Activated CD4-positive, alpha-beta T cell treated with anti-CD3 and anti-CD28 coated beads, Interleukin-2, Interleukin-4, amounts not matched to agents 100 ng/mL and 50 ng/mL, durations not matched to agents 16 hours and 8 hours (primary cell): Measurements from ENCODE around the gene BMERB1.
"Not testable (repeated sequence)": the region's sequence is repeated elsewhere in the genome, so short reads cannot be mapped to it uniquely, and the experiment has no call there.

Experiments used
- DNase-seq: peaks from one replicate; pipeline ENCODE4 v3.0.0-alpha.2; 2020; ENCODE audit warnings: low spot score

BMERB1 gene

GRCh38 chr16:15559176-15559575 lies 124.8 kb downstream of the BMERB1 start:
- DNase-seq, result no peak

- DNase-seq, result no peak
Observed at GRCh38 chr16:15564604-15565339, 130.4 kb downstream of the BMERB1 start.

DNA sequence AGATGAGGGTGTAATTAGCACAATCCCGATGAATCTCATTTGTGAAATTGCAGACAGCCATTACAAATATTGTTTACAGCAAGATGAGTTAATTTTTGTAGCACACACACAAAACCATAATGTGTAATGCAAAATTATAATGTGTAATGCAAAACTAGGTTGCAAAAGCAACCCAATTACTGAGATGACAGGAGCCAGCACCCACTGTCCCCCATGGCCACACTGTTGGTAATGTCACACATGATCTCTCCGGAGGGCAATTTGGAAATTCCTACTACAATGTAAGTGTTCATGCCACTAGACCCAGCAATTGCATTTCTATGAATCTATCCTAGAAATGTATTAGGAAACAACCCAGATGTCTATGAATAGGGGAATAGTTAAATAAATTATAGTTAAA lies 131.7 kb downstream of the BMERB1 start:
- DNase-seq, result no peak

DNA sequence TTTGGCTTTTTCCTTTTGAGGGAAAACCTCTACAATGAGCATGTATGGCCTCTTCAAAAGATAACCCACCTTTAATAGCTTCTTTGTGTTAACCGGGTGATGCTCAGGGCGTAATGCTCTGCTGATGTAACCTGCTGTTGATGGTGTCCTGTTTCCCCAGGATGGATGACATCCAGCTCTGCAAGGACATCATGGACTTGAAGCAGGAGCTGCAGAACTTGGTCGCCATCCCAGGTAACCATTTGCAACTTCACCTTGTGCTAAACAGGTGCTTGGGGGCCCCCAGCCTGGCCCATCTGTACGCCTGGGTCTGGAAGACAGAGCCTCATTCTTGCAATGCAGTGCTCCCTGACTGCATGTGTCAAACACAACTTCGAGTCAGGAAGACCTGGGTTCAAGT lies 133.4 kb downstream of the BMERB1 start:
- DNase-seq, result no peak

DNA sequence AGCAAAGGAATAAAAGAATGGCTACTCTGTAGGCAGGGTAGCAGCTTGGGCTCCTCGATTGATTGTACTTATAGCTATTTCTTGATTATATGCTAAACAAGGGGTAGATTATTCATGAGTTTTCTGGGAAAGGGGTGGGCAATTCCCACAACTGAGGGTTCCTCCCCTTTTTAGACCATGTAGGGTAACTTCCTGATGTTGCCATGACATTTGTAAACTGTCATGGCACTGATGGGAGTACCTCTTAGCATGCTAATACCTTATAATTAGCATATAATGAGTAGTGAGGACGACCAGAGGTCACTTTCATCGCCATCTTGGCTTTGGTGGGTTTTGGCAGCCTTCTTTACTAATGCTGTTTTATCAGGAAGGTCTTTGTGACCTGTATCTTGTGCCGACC lies 136.3 kb downstream of the BMERB1 start:
- DNase-seq, result not testable (repeated sequence)

DNA sequence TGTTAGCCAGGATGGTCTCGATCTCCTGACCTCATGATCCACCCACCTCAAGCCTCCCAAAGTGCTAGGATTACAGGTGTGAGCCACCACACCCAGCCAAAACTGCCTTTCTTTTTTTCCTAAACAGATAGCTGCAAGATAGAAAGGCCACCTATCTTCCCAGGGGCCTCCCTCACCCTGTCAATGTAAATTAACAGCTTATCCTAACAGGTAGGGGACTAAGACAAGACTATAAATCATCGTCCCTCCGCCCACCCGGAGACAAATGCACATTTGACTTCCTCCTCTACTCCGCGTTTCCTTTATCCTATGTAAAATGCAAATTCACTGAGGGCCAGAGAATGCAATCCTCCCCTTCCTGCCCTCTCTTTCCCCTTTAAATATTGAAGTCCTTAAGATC lies 137.2 kb downstream of the BMERB1 start:
- DNase-seq, result no peak

- no peak for DNase-seq
Observed at GRCh38 chr16:15572329-15573001, 138.1 kb downstream of the BMERB1 start.

DNA sequence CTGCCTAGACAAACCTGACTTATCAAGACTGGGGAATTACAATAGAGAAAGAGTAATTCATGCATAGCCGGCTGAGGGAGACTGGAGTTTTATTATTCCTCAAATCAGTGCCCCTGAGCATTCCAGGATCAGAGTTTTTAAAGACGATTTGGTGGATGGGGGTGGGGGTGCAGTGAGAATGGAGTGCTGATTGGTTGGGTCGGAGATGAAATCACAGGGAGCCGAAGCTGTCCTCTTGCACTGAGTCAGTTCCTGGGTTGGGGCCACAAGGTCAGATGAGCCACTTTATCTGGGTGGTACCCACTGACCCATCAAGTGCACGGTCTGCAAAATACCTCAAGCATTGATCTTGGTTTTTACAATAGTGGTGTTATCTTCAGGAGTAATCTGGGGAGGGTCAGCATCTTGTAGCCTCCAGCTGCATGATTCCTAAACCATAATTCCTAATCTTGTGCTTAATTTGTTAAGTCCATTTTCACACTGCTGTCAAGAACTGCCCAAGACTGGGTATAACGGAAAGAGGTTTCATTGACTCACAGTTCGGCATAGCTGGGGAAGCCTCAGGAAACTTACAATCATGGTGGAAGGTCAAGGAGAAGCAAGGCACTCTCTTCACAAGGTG lies 139.0 kb downstream of the BMERB1 start:
- DNase-seq, result no peak

GRCh38 chr16:15573896-15574613 lies 139.7 kb downstream of the BMERB1 start:
- not testable (repeated sequence) for DNase-seq

DNA sequence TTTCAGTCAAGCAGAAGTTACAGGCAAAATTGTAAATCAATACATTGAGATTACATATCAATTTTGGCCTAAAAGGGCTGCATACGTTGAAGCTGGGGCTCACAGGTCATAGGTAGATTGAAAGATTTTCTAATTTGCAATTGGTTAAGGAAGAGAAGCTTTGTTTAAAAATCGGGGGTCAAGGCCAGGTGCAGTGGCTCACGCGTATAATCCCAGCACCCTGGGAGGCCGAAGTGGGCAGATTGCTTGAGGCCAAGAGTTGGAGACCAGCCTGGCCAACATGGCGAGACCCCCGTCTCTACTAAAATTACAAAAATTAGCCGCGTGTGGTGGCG lies 140.2 kb downstream of the BMERB1 start:
- no peak for DNase-seq

DNA sequence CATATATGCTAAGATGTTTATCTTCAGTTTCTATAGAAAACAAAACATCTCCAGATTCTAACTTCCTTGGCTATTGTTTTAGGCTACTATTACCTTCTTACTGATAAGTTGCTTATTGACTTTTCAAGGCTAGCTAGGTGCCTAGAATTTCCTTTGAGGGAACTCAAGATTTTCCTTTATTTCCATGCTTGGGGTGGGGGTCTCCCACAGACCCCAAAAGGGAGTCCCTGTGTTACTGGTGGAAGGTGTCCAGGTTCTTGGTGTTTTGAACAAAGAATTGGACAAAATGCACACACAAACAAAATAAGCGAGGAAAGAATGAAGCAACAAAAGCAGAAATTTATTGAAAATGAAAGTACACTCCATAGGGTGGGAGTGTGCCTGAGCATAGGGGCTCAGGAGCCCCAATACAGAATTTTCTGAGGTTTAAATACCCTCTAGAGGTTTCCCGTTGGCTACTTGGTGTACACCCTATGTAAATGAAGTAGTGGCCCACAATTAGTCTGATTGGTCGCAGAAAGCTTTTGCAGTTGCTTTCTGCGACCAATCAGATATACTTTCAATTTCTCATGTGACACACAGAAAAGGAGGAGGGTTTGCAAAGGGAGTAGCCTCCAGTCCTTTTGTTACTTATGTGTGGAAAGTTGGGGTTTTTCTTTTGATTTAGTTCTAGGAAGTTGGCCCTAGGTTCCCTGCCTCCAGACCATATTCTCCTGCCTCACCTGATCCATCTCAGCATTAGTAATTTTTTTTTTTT lies 141.1 kb downstream of the BMERB1 start:
- DNase-seq, result no peak

GRCh38 chr16:15576960-15577958 lies 142.9 kb downstream of the BMERB1 start:
- DNase-seq, result no peak

- DNase-seq, result no peak
Observed at GRCh38 chr16:15578824-15579223, 144.4 kb downstream of the BMERB1 start.

DNA sequence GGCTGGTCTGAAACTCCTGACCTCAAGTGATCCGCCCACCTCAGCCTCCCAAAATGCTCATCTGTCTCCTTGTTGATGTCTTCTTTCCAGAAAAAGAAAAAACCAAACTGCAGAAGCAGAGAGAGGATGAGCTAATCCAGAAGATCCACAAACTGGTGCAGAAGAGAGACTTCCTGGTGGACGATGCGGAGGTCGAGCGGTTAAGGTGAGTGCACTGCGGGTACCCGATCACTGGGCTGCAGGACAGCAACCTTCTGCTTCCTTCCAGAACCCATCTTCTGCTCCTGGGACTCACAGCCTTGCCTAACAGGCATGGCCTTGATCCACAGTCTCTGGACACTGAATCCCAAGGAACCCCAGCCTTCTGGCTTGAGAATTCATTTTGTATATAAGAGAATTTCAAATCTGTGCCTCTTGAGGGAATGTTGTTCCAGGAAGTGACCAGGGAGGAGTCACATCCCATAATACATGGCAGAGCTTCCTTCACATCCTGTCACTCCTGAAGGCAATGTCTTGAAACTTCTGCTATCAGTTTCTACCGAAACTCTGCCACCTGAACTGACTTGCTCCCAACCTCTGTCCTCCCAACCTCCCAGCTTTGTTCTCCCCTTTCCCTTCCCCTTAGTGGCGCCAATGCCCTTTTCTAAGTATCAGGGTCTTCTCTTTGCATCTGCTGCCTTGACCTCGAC lies 146.9 kb downstream of the BMERB1 start:
- DNase-seq, result no peak

DNA sequence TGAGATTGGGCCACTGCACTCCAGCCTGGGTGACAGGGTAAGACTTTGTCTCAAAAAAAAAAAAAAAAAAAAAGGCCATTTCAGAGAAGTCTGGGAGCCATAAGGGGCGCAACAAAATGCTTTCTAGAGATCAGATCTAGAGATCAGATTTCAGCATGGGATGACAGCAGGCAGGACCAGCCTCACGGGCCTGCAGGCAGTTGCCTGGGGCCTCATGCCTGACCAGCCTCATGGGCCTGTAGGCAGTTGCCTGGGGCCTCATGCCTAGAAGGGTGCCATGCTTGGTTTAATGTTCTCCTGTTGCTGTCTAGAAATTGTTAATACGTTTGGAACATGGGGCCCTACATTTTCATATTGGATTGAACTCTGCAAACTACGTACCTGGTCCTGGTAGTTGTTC lies 149.1 kb downstream of the BMERB1 start:
- DNase-seq, result no peak

DNA sequence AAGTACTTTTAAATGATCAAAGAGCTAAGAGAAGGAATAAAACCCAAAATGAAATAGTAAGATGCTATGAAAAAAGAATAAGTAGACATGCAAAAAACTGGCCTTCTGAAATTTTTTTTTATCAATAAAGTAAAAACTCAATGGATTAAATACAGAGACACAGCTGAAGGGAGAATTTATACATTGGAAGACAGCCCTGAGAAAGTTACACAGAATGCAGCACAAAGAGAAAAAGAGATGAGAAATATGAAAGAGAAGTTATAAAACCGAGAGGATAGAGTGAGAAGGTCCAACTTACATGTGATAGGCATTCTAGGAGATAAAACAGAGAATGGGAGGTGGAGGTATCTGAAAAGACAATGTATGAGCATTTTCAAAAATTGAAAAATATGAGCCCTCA lies 151.6 kb downstream of the BMERB1 start:
- DNase-seq, result no peak

- no peak for DNase-seq
Observed at GRCh38 chr16:15586716-15587115, 152.3 kb downstream of the BMERB1 start.

DNA sequence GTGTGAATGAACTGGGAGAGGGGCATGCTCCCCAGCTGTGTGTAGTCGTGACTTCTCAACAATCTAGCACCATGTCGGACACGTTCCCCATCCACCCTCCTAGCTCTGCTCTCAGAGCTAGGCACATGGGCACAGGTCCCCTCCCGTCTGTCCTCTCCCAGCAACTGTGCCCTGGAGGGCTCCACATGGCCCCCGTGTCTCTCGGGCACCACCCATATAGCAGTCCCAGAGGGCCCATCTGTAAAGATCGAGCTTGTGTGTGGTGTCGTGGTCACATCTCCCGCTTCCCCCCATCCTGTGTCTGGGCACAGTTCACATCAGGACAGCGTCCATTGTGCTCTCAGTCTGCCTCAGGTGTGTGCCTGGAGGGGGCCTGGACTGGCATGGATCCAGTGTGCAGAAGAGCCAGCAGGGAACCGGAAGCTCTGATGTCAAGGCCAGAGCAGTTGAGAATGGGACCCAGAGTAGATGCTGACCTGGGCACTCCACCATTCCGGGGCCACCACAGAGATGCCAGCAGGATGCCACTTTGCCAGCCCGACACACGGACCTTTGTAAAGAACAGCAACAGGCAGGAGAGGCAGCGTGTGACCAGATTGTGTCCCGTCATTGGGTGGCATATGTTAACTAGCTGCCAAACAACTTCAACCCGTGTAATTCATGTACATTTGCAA lies 152.9 kb downstream of the BMERB1 start:
- DNase-seq, result no peak

DNA sequence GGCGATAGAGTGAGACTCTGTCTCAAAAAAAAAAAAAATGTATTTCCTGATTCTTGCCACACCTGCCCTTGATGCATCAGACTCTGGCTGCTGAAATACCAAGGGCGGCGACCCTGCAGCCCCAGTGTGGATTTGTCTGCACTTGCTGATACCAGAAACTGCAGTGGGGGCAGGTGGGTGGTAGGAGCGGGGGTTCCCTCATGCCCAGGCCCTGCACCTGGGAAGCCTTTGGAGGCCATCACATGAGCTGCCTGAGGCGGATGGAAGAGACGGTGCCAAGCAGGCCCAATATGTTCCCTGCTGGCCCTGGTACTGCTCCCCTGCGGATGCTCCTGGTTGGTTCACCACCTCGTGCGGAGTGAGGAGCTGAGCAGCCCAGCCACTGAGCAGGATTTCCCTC lies 157.9 kb downstream of the BMERB1 start:
- DNase-seq, result no peak

DNA sequence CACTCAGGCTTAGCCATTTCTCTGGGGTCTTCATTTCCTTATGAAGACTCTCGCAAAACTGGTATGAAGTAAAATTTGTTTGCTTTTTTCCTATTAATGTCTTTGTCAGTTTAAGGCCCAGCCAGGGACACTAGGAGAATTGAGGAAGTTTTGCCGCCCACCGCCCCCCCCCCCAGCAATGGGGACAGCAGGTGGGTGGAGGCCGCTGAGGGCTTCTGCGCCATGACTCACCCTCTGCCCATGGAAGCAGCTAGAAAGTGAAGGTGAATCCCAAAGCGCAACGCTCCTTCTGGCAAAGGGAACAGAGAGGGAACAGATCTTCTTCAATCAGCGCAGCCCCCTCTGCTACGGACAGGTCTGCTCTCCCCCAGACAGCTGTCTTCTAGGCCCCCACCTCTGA lies 158.8 kb downstream of the BMERB1 start:
- DNase-seq, result no peak
